Natural killer cell (primary cell): ENCODE results near the gene QSER1. TPM values are rescaled to one million over a fixed set of nuclear protein-coding genes. Genes with fewer than 3 reads are reported as not detected.

ENCODE experiments used
- ATAC-seq, 3 donors: fragments of 150-1000 bp in 2 of 3; fragments of 200-7000 bp in 1 of 3; cut with Tn5 transposase; 1 replicate in 1 of 3; 2 replicates in 2 of 3; pipeline ENCODE4 v1.10.0; 2021; ENCODE audit warnings: mild to moderate bottlenecking in 2 of 3, moderate library complexity in 2 of 3
- DNase-seq, 2 donors: peaks; one replicate each; pipeline versions ENCODE4 v3.0.0 to v3.0.0-alpha.2; 2013 to 2021; ENCODE audit warnings: mixed read lengths in 1 of 2
- H3K27ac ChIP-seq: one replicate; pipeline ENCODE4 v1.5.1; 2013; ENCODE audit warnings: mild to moderate bottlenecking, low read length
- H3K27me3 ChIP-seq: one replicate; pipeline ENCODE4 v1.6.1; 2013; ENCODE audit warnings: low read length; ENCODE audit not compliant: control insufficient read depth, insufficient read depth
- H3K36me3 ChIP-seq: one replicate; pipeline ENCODE4 v1.6.1; 2013; ENCODE audit warnings: low read length; ENCODE audit not compliant: control insufficient read depth, insufficient read depth
- H3K4me1 ChIP-seq: one replicate; pipeline ENCODE4 v1.6.1; 2013; ENCODE audit warnings: low read length; ENCODE audit not compliant: control insufficient read depth, insufficient read depth
- H3K4me3 ChIP-seq: one replicate; pipeline ENCODE4 v1.5.1; 2013; ENCODE audit warnings: low read length
- H3K9me3 ChIP-seq: one replicate; pipeline ENCODE4 v1.6.1; 2013; ENCODE audit warnings: low read length; ENCODE audit not compliant: control insufficient read depth, insufficient read depth
- H3K27ac Mint-ChIP-seq, 2 donors: one replicate each; pipeline ENCODE4 v1.8.0; 2022; ENCODE audit warnings: mild to moderate bottlenecking in 2 of 2, mixed read lengths in 2 of 2, moderate library complexity in 1 of 2
- H3K27me3 Mint-ChIP-seq, 2 donors: one replicate each; pipeline ENCODE4 v1.8.0; 2022; ENCODE audit warnings: low read depth in 2 of 2, mixed read lengths in 2 of 2
- H3K36me3 Mint-ChIP-seq: one replicate; pipeline ENCODE4 v1.8.0; 2022; ENCODE audit warnings: mixed read lengths
- H3K4me1 Mint-ChIP-seq, 2 donors: one replicate each; pipeline ENCODE4 v1.8.0; 2022; ENCODE audit warnings: mixed read lengths in 2 of 2
- H3K4me3 Mint-ChIP-seq: one replicate; pipeline ENCODE4 v1.8.0; 2022; ENCODE audit warnings: mild to moderate bottlenecking, moderate library complexity, mixed read lengths
- H3K9me3 Mint-ChIP-seq, 2 donors: one replicate each; pipeline ENCODE4 v1.8.0; 2022; ENCODE audit warnings: mixed read lengths in 2 of 2
- CTCF ChIP-seq: fragments of 200-600 bp; IDR thresholded peaks from one replicate; pipeline ENCODE4 v1.8.0; 2022; ENCODE audit warnings: antibody characterized with exemption
- WGBS: methylation state at CpG from one replicate; pipeline ENCODE4 v1.1.7; 2013; ENCODE audit warnings: missing lambda C conversion rate; ENCODE audit not compliant: insufficient coverage; 5-methylcytosine and 5-hydroxymethylcytosine counted together
- intact Hi-C: fragments of 100-400 bp; cut with micrococcal nuclease; formaldehyde crosslinking; loops from one replicate; pipeline ENCODE4 v1.14.2; 2022
- total RNA-seq, 4 donors: library from RNA; stranded (reverse); fragments of 120-200 nt in 1 of 4; gene quantifications; one replicate each; pipeline versions ENCODE4 v1.2.3 to v1.2.4, GENCODE V29; 2013 to 2022

Gene QSER1
- total RNA-seq, 3 donors from 2014 or later (not counting 1 experiment from before 2014, with no cell fraction given): 14.5 to 21.5 (median 17.8) TPM

GRCh38 chr11:32894921-32895320 lies 2.3 kb downstream of the QSER1 start:
- H3K27ac ChIP-seq: no peak overlapping the region
- H3K4me1 ChIP-seq: peaks cover 11% of the 10 kb centered on the region
- Mint-ChIP-seq H3K36me3 (no peaks in the 10 kb centered on the region), H3K4me1 (peaks cover 45% of the 10 kb centered on the region in 2 donors), H3K9me3 (no peaks in the 10 kb centered on the region), H3K27me3 (no peaks in the 10 kb centered on the region), H3K27ac (peak overlapping the region in 1 of 2 donors; percentile 93), H3K4me3 (peak overlapping the region; percentile 50)
- ATAC-seq (no peak), DNase-seq (no peak)
- H3K36me3 ChIP-seq: no peaks in the 10 kb centered on the region
- no peaks in the 10 kb centered on the region for H3K9me3 ChIP-seq
- 100% methylated on average over 1 of the region's 3 CpGs for WGBS
- no peak for TF ChIP-seq CTCF
- H3K27me3 ChIP-seq: no peaks in the 10 kb centered on the region
- no peak overlapping the region for H3K4me3 ChIP-seq
- intact Hi-C loops: loop anchor here (5.0 to 10.0 kb wide), 3 partner anchors 122 to 1160 kb away; partner anchors contain the start of genes CAPRIN1, DEPDC7 and HIPK3

- no peak for TF ChIP-seq CTCF
- Histone ChIP-seq H3K4me3 (no peak overlapping the region), H3K36me3 (no peaks in the 10 kb centered on the region), H3K9me3 (no peaks in the 10 kb centered on the region), H3K4me1 (peaks cover 11% of the 10 kb centered on the region), H3K27me3 (no peaks in the 10 kb centered on the region), H3K27ac (no peak overlapping the region)
- no peak for ATAC-seq
- peak overlapping the region in 1 of 2 donors; percentile 63 for H3K27ac Mint-ChIP-seq
- H3K9me3 Mint-ChIP-seq: no peaks in the 10 kb centered on the region
- H3K36me3 Mint-ChIP-seq: no peaks in the 10 kb centered on the region
- intact Hi-C loops: loop anchor here (10.0 kb wide), 2 partner anchors 359 to 1159 kb away; partner anchors contain the start of genes CAPRIN1 and HIPK3
- no CpG with 5 or more reads among the region's 1 CpG for WGBS
- peaks cover 47 to 48% of the 10 kb centered on the region in 2 donors for H3K4me1 Mint-ChIP-seq
- no peaks in the 10 kb centered on the region for H3K27me3 Mint-ChIP-seq
- DNase-seq: no peak
- H3K4me3 Mint-ChIP-seq: peak overlapping the region; percentile 50
These were observed 2.9 kb downstream of the QSER1 start for GRCh38 chr11:32895471-32895870.

- Mint-ChIP-seq H3K4me1 (peaks cover 44 to 52% of the 10 kb centered on the region in 2 donors), H3K27me3 (no peaks in the 10 kb centered on the region), H3K27ac (peak overlapping the region in 1 of 2 donors; percentile 51), H3K9me3 (no peaks in the 10 kb centered on the region), H3K4me3 (no peak overlapping the region), H3K36me3 (no peaks in the 10 kb centered on the region)
- H3K27ac ChIP-seq: no peak overlapping the region
- no peak for ATAC-seq
- H3K9me3 ChIP-seq: no peaks in the 10 kb centered on the region
- H3K4me1 ChIP-seq: peaks cover 8% of the 10 kb centered on the region
- intact Hi-C loops: loop anchor here (10.0 kb wide), 2 partner anchors 358 to 1158 kb away; partner anchors contain the start of genes CAPRIN1 and HIPK3
- no peak for DNase-seq
- 81% methylated on average over 1 of the region's 1 CpG for WGBS
- no peak overlapping the region for H3K4me3 ChIP-seq
- H3K27me3 ChIP-seq: no peaks in the 10 kb centered on the region
- no peaks in the 10 kb centered on the region for H3K36me3 ChIP-seq
- no peak for TF ChIP-seq CTCF
These were observed 4.5 kb downstream of the QSER1 start for GRCh38 chr11:32897103-32897502.

- no peaks in the 10 kb centered on the region for H3K27me3 ChIP-seq
- no peaks in the 10 kb centered on the region for H3K4me1 ChIP-seq
- Mint-ChIP-seq H3K4me3 (peak overlapping the region; percentile 69), H3K9me3 (no peaks in the 10 kb centered on the region), H3K27ac (peak overlapping the region; percentile 74 to 83), H3K27me3 (no peaks in the 10 kb centered on the region), H3K36me3 (no peaks in the 10 kb centered on the region), H3K4me1 (peaks cover 40 to 42% of the 10 kb centered on the region in 2 donors)
- DNase-seq (no peak), ATAC-seq (peak; percentile 62 to 82 (median 81))
- no peak for TF ChIP-seq CTCF
- no peak overlapping the region for H3K27ac ChIP-seq
- H3K4me3 ChIP-seq: no peak overlapping the region
- no peaks in the 10 kb centered on the region for H3K9me3 ChIP-seq
- intact Hi-C loops: loop anchor here (10.0 kb wide), 2 partner anchors 355 to 1155 kb away; partner anchors contain the start of genes CAPRIN1 and HIPK3
- no peaks in the 10 kb centered on the region for H3K36me3 ChIP-seq
These were observed 6.8 kb downstream of the QSER1 start for GRCh38 chr11:32899438-32899837.
